OCI-LY7 (cell line): ENCODE measurements around the gene FRMD1. TPM values are rescaled to one million over a fixed set of nuclear protein-coding genes. Genes with fewer than 3 reads are reported as not detected.

Source experiments
- BruUV-seq: library from RNA; stranded (reverse); fragments of 400-500 nt; replicated peaks from 2 replicates; lab custom pipeline; 2021; lab: Mats Ljungman, UMichigan
- CTCF ChIA-PET: fragments of 300-600 bp; sonication (Branson Sonifier 250); formaldehyde crosslinking; loops from one replicate; lab custom pipeline; 2022; ENCODE audit warnings: antibody characterized with exemption; ENCODE audit not compliant: unreplicated experiment; lab: Charles Lee
- POLR2A ChIA-PET: fragments of 300-600 bp; sonication (Branson Sonifier 250); formaldehyde crosslinking; loops from one replicate; lab custom pipeline; 2022; ENCODE audit warnings: antibody characterized with exemption; lab: Charles Lee
- DNase-seq: peaks from one replicate; pipeline ENCODE4 v3.0.0-alpha.2; 2015; ENCODE audit warnings: low spot score
- H2AFZ ChIP-seq: fragments of 200-600 bp; sonication (generic), shearing (Covaris generic); 2 replicates; pipeline ENCODE4 v1.6.1; 2014; ENCODE audit warnings: mild to moderate bottlenecking, antibody characterized with exemption, low read length, moderate library complexity
- H3K27ac ChIP-seq: fragments of 200-600 bp; sonication (generic); 2 replicates; pipeline ENCODE4 v1.5.1; 2014; ENCODE audit warnings: mixed run types, low read depth, mild to moderate bottlenecking, moderate library complexity, low read length, inconsistent platforms; ENCODE audit not compliant: poor library complexity, severe bottlenecking
- H3K36me3 ChIP-seq: fragments of 200-600 bp; sonication (generic); 2 replicates; pipeline ENCODE4 v1.6.1; 2014; ENCODE audit warnings: mild to moderate bottlenecking, antibody characterized with exemption, low read length, moderate library complexity, mixed read lengths; ENCODE audit not compliant: insufficient read depth
- H3K4me1 ChIP-seq: fragments of 200-600 bp; sonication (generic); 2 replicates; pipeline ENCODE4 v1.5.1; 2014; ENCODE audit warnings: mild to moderate bottlenecking, low read length; ENCODE audit not compliant: insufficient read depth, poor library complexity, severe bottlenecking
- H3K4me2 ChIP-seq: fragments of 200-600 bp; sonication (generic); 2 replicates; pipeline ENCODE4 v1.6.1; 2014; ENCODE audit warnings: mild to moderate bottlenecking, low read length
- H3K4me3 ChIP-seq: fragments of 200-600 bp; sonication (generic); 2 replicates; pipeline ENCODE4 v1.5.1; 2014; ENCODE audit warnings: mild to moderate bottlenecking, low read depth, low read length; ENCODE audit not compliant: poor library complexity, severe bottlenecking
- H3K79me2 ChIP-seq: fragments of 200-600 bp; sonication (generic); 2 replicates; pipeline ENCODE4 v1.6.1; 2016; ENCODE audit warnings: low read depth, mild to moderate bottlenecking, low read length, moderate library complexity, mixed read lengths; ENCODE audit not compliant: insufficient read depth
- H3K9me2 ChIP-seq: fragments of 200-600 bp; sonication (generic); 2 replicates; pipeline ENCODE4 v1.6.1; 2016; ENCODE audit warnings: mild to moderate bottlenecking, low read length, mixed read lengths; ENCODE audit not compliant: insufficient read depth
- H3K9me3 ChIP-seq: fragments of 200-600 bp; sonication (generic); 2 replicates; pipeline ENCODE4 v1.6.1; 2014; ENCODE audit warnings: mild to moderate bottlenecking, mixed run types, low read length, mixed read lengths
- H4K20me1 ChIP-seq: fragments of 200-600 bp; sonication (generic); 2 replicates; pipeline ENCODE4 v1.6.1; 2014; ENCODE audit warnings: mild to moderate bottlenecking, antibody characterized with exemption, low read length, moderate library complexity, mixed read lengths; ENCODE audit not compliant: insufficient read depth
- EZH2phosphoT487 ChIP-seq: fragments of 200-600 bp; sonication (generic); IDR thresholded peaks from 2 replicates; pipeline ENCODE4 v1.6.1; 2018; ENCODE audit warnings: low read depth, borderline replicate concordance, mild to moderate bottlenecking, mixed run types, antibody characterized with exemption, low read length, moderate library complexity, mixed read lengths
- intact Hi-C: fragments of 100-400 bp; cut with micrococcal nuclease; formaldehyde crosslinking; loops from one replicate; pipeline ENCODE4 v1.10.0; 2022; ENCODE audit not compliant: unreplicated experiment
- total RNA-seq, 2 experiments: library from RNA; depleted of rRNA in 1 of 2; stranded (reverse); fragments of >200 nt in 1 of 2; shearing (Covaris generic) in 1 of 2; gene quantifications; 2 replicates each; pipeline ENCODE4 v1.2.3, GENCODE V29; 2014 to 2022
- TF ChIP-seq, protein P1 (sequence below): fragments of 200-600 bp; sonication (generic); conservative IDR thresholded peaks from 2 replicates; pipeline ENCODE4 v1.5.1; 2014; ENCODE audit warnings: mild to moderate bottlenecking, antibody characterized with exemption, low read length, moderate library complexity, mixed read lengths

The FRMD1 gene
- total RNA-seq, 2 experiments from 2014 or later, result not detected

DNA sequence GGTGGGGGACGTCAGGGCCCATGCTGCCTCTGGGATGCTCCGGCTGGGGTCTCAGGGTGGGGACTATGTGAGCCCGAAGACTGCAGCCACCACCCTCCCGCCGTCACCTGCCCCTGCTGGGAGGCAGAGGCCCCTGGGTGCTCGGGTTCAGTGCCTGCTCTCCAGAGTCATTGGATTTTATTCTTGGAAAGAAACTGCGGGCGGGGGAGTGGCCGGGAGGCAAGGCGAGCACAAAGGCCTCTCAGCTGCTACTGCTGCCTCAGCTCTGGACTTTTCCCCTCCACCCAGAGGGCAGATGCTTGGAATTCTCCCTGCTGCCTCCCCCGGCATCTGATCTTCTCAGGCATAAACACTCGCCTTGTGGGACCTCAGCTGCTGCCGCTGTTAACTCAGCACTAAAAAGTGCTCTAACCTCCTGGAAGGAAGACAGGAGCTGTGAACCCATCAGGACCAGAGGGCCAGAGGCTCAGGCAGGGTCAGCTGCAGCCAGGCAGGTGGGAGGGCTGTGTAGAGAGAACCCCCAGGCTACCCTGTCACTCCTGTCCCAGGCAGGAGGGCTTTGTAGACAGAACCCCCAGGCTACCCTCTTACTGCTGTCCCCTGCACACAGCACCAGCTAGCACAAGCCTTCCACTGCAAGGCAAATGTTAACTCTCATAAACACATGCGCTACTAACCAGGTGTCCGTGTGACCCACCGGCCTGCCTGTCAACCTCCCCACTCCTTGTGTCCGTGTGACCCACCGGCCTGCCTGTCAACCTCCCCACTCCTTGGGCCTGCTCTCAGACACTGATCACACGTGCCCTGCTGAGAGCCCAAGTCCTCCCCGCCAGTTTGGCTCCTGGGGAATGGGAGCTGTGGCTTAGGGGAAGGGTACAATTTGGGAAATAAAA, 9.4 kb upstream of the FRMD1 start:
- no peaks in the 10 kb centered on the region for H3K36me3 ChIP-seq
- no peak for DNase-seq
- H3K27ac ChIP-seq, result no peak overlapping the region
- H3K9me3 ChIP-seq, result no peaks in the 10 kb centered on the region
- no peaks in the 10 kb centered on the region for H3K9me2 ChIP-seq
- H3K4me2 ChIP-seq, result no peak overlapping the region
- no peak overlapping the region for H2AFZ ChIP-seq
- no TSS peak for BruUV-seq
- no peaks in the 10 kb centered on the region for H3K79me2 ChIP-seq
- H3K4me3 ChIP-seq, result no peak overlapping the region
- H3K4me1 ChIP-seq, result no peaks in the 10 kb centered on the region
- intact Hi-C loops, result no loop called here
- POLR2A ChIA-PET, result no interaction called here
- H4K20me1 ChIP-seq, result no peaks in the 10 kb centered on the region
- CTCF ChIA-PET, result no interaction called here
- TF ChIP-seq, protein P1, sequence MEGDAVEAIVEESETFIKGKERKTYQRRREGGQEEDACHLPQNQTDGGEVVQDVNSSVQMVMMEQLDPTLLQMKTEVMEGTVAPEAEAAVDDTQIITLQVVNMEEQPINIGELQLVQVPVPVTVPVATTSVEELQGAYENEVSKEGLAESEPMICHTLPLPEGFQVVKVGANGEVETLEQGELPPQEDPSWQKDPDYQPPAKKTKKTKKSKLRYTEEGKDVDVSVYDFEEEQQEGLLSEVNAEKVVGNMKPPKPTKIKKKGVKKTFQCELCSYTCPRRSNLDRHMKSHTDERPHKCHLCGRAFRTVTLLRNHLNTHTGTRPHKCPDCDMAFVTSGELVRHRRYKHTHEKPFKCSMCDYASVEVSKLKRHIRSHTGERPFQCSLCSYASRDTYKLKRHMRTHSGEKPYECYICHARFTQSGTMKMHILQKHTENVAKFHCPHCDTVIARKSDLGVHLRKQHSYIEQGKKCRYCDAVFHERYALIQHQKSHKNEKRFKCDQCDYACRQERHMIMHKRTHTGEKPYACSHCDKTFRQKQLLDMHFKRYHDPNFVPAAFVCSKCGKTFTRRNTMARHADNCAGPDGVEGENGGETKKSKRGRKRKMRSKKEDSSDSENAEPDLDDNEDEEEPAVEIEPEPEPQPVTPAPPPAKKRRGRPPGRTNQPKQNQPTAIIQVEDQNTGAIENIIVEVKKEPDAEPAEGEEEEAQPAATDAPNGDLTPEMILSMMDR, result no peak
- no peak for TF ChIP-seq EZH2phosphoT487

DNA sequence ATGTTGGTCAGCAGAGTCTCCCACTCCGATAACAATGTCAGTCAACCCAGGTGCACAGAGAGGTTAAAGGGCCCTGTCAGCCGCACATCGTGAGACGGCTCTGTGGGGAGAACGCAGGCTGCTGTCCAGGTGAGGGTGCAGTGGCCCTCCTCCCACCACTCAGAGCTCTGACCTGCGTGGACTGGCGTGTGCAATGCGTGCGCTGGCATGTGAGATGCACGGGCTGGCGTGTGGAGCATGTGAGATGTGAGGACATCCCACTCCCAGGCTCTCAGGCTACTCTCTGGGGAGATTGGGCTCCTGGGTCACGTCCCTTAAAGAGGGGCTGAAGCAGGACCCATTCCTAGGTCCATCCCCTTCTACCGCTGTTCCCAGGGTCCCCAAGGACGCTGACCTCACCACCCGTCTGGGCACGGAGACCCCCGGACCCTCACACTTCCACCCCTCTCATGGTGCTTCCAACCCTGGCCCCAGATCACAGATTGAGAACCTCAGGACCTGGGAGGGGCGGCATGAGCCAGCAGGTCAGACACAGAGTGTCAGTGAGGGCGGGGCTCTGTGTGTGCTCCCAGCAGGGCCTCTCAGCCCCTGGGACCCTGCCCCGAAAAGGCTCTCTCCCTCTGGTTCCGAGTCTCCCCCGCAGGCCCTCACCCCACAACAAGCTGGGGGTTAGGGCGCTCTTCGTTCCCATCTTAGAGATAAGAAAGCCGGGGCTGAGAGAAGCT, 8.6 kb upstream of the FRMD1 start:
- POLR2A ChIA-PET, result no interaction called here
- no TSS peak for BruUV-seq

More for the DNA sequence above, 8.6 kb upstream of the FRMD1 start:
- CTCF ChIA-PET, result no interaction called here
- no peak overlapping the region for H2AFZ ChIP-seq
- TF ChIP-seq, protein P1, result no peak
- TF ChIP-seq EZH2phosphoT487, result no peak
- H3K9me2 ChIP-seq, result no peaks in the 10 kb centered on the region
- no peaks in the 10 kb centered on the region for H3K9me3 ChIP-seq
- H3K27ac ChIP-seq, result no peak overlapping the region
- intact Hi-C loops, result no loop called here
- H4K20me1 ChIP-seq, result no peaks in the 10 kb centered on the region
- H3K4me3 ChIP-seq, result no peak overlapping the region
- no peak for DNase-seq
- H3K79me2 ChIP-seq, result no peaks in the 10 kb centered on the region
- no peak overlapping the region for H3K4me2 ChIP-seq
- no peaks in the 10 kb centered on the region for H3K36me3 ChIP-seq
- H3K4me1 ChIP-seq, result no peaks in the 10 kb centered on the region
